HUES48 (cell line): Measurements from ENCODE around the gene RHBDL3.

Experiments
- H3K27ac ChIP-seq: one replicate; pipeline ENCODE4 v1.7.0; 2013; ENCODE audit warnings: low read depth, low read length, inconsistent platforms
- H3K27me3 ChIP-seq: 2 replicates; pipeline ENCODE4 v1.6.1; 2013; ENCODE audit warnings: mild to moderate bottlenecking, low read length; ENCODE audit not compliant: control insufficient read depth, insufficient read depth
- H3K36me3 ChIP-seq: 2 replicates; pipeline ENCODE4 v1.6.1; 2013; ENCODE audit warnings: low read length; ENCODE audit not compliant: control insufficient read depth, insufficient read depth
- H3K4me1 ChIP-seq: 2 replicates; pipeline ENCODE4 v1.6.1; 2013; ENCODE audit warnings: mild to moderate bottlenecking, low read length; ENCODE audit not compliant: control insufficient read depth, insufficient read depth
- H3K4me3 ChIP-seq: 2 replicates; pipeline ENCODE4 v1.5.1; 2013; ENCODE audit warnings: mild to moderate bottlenecking, low read depth, low read length
- H3K9ac ChIP-seq: 2 replicates; pipeline ENCODE4 v1.6.1; 2013; ENCODE audit warnings: mild to moderate bottlenecking, low read depth, low read length, moderate library complexity
- H3K9me3 ChIP-seq: 2 replicates; pipeline ENCODE4 v1.6.1; 2013; ENCODE audit warnings: low read length; ENCODE audit not compliant: control insufficient read depth, insufficient read depth

Gene RHBDL3, protein sequence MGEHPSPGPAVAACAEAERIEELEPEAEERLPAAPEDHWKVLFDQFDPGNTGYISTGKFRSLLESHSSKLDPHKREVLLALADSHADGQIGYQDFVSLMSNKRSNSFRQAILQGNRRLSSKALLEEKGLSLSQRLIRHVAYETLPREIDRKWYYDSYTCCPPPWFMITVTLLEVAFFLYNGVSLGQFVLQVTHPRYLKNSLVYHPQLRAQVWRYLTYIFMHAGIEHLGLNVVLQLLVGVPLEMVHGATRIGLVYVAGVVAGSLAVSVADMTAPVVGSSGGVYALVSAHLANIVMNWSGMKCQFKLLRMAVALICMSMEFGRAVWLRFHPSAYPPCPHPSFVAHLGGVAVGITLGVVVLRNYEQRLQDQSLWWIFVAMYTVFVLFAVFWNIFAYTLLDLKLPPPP

DNA sequence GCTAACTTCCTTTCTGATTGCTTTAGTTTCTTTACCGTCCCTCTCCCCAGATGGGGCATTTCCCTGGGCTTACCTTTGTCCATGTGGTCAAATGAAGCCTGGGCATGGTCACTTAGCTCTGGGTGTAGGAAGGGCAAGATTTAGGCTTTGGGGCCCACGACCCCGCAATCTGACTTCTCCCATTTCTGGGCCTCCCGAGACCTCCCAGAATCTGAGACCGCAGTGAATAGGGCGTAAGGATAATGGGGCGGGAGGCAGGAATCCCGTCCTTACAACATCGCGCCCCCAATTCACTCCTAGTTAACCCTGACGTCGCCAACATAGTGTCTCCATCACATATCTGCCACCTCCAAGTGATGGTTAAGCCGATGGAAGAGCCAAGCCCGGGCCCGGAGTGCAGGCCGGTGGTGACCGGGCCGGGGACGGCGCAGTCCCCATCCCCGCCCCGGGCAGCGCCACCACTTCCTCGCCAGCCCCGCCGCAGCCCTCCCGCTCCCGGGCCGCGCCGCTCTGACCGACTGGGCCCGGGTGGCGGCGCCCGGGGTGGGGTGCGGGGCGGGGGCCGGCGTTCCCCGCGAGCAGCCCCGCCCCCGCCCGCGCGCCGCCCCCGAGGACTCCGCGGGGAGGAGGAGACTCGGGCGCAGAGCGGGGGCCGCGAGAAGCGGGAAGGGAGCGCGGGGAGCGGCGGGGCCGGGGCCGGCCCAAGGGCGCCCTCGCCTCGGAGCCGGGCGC is at the start of gene RHBDL3:
RHBDL3 (plus strand) TSS at position 641 of the 732 bp plus-strand sequence. CDS start 358 bp downstream, outside the sequence.
- Histone ChIP-seq H3K36me3 (no peaks in the 10 kb centered on the region), H3K27ac (no peak within 1 kb of the TSS), H3K4me3 (peak within 1 kb of the TSS; percentile 68), H3K27me3 (peaks cover 55% of the 10 kb centered on the region), H3K9me3 (no peaks in the 10 kb centered on the region), H3K4me1 (peaks cover 25% of the 10 kb centered on the region), H3K9ac (no peak within 1 kb of the TSS; the same call in 1 of the 2 replicates)

GRCh38 chr17:32222621-32223020 is 43.0 kb upstream of the RHBDL3 start:
- no peak overlapping the region for H3K27ac ChIP-seq
- H3K4me1 ChIP-seq: peaks cover 8% of the 10 kb centered on the region
- H3K9ac ChIP-seq: no peak overlapping the region
- H3K9me3 ChIP-seq: no peaks in the 10 kb centered on the region
- H3K36me3 ChIP-seq: peaks cover 6% of the 10 kb centered on the region; the same call in 1 of the 2 replicates
- H3K27me3 ChIP-seq: no peaks in the 10 kb centered on the region
- H3K4me3 ChIP-seq: no peak overlapping the region

GRCh38 chr17:32223703-32224102 is 41.9 kb upstream of the RHBDL3 start:
- Histone ChIP-seq H3K4me1 (peaks cover 18% of the 10 kb centered on the region), H3K27ac (no peak overlapping the region), H3K9ac (no peak overlapping the region), H3K36me3 (peaks cover 6% of the 10 kb centered on the region; the same call in 1 of the 2 replicates), H3K4me3 (no peak overlapping the region), H3K9me3 (no peaks in the 10 kb centered on the region), H3K27me3 (no peaks in the 10 kb centered on the region)

- Histone ChIP-seq H3K9me3 (no peaks in the 10 kb centered on the region), H3K36me3 (peaks cover 6% of the 10 kb centered on the region; the same call in 1 of the 2 replicates), H3K27me3 (no peaks in the 10 kb centered on the region), H3K4me3 (no peak overlapping the region), H3K9ac (no peak overlapping the region), H3K27ac (no peak overlapping the region), H3K4me1 (peaks cover 25% of the 10 kb centered on the region)
Measured at GRCh38 chr17:32226886-32227285, 38.7 kb upstream of the RHBDL3 start.

GRCh38 chr17:32227910-32228309 is 37.7 kb upstream of the RHBDL3 start:
- H3K9me3 ChIP-seq: no peaks in the 10 kb centered on the region
- H3K36me3 ChIP-seq: peaks cover 6% of the 10 kb centered on the region; the same call in 1 of the 2 replicates
- peaks cover 26% of the 10 kb centered on the region for H3K4me1 ChIP-seq
- H3K27ac ChIP-seq: peak overlapping the region; percentile 78
- no peaks in the 10 kb centered on the region for H3K27me3 ChIP-seq
- peak overlapping the region; percentile 16; the same call in 1 of the 2 replicates for H3K9ac ChIP-seq
- H3K4me3 ChIP-seq: peak overlapping the region; percentile 43

GRCh38 chr17:32235588-32235987 is 30.0 kb upstream of the RHBDL3 start:
- Histone ChIP-seq H3K27me3 (no peaks in the 10 kb centered on the region), H3K4me3 (no peak overlapping the region), H3K36me3 (no peaks in the 10 kb centered on the region), H3K9ac (no peak overlapping the region), H3K4me1 (peaks cover 6% of the 10 kb centered on the region; the same call in 1 of the 2 replicates), H3K27ac (no peak overlapping the region), H3K9me3 (no peaks in the 10 kb centered on the region)

DNA sequence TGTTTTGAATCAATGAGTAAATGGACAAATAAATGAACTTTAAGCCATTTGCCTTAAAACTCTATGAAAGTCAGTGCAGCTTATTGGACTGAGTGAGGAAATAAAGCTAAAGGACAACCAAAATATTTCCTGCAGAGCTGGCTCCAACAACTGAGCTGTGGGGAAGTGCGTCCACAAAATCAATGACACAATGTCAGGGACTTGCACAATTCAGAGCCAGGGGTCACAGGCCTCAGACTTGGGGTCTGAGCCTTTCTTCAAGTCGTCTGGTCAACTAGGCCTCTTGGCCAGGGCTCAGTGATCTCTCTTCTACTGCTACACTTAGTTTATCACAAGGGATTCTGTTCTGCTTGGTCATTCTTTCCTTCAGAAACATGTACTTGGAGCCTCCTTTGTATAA is 26.2 kb upstream of the RHBDL3 start:
- Histone ChIP-seq H3K4me1 (peaks cover 12% of the 10 kb centered on the region), H3K9me3 (no peaks in the 10 kb centered on the region), H3K27ac (no peak overlapping the region), H3K36me3 (no peaks in the 10 kb centered on the region), H3K27me3 (no peaks in the 10 kb centered on the region), H3K9ac (no peak overlapping the region), H3K4me3 (no peak overlapping the region)

DNA sequence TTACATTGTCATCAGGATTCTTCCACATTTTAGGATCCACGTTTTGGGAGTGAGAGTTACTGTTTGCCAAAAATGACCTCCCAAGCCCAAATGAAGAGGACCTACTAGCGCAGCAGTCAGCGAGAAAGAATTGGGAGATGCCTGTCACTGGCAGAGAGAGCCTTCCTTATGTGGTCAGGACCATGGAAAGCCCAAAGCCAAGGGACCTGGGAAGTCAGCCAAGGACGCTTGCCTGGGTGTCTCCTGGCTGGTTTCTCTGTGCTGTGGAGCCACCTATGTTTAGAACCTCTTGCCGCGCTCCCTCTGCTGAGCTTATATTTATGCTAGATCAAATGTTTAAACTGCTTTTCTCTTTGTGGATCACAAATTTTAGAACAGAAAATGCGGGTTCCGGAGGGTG is 24.9 kb upstream of the RHBDL3 start:
- Histone ChIP-seq H3K4me1 (peaks cover 12% of the 10 kb centered on the region), H3K4me3 (no peak overlapping the region), H3K9me3 (no peaks in the 10 kb centered on the region), H3K27me3 (no peaks in the 10 kb centered on the region), H3K9ac (no peak overlapping the region), H3K36me3 (no peaks in the 10 kb centered on the region), H3K27ac (no peak overlapping the region)

- Histone ChIP-seq H3K9me3 (no peaks in the 10 kb centered on the region), H3K4me3 (no peak overlapping the region), H3K36me3 (no peaks in the 10 kb centered on the region), H3K4me1 (peaks cover 12% of the 10 kb centered on the region), H3K27me3 (no peaks in the 10 kb centered on the region), H3K9ac (no peak overlapping the region), H3K27ac (no peak overlapping the region)
Measured at GRCh38 chr17:32241640-32242039, 24.0 kb upstream of the RHBDL3 start.

GRCh38 chr17:32249475-32249874 is 16.2 kb upstream of the RHBDL3 start:
- Histone ChIP-seq H3K36me3 (no peaks in the 10 kb centered on the region), H3K27ac (no peak overlapping the region), H3K4me3 (no peak overlapping the region), H3K27me3 (no peaks in the 10 kb centered on the region), H3K4me1 (no peaks in the 10 kb centered on the region), H3K9ac (no peak overlapping the region), H3K9me3 (no peaks in the 10 kb centered on the region)

DNA sequence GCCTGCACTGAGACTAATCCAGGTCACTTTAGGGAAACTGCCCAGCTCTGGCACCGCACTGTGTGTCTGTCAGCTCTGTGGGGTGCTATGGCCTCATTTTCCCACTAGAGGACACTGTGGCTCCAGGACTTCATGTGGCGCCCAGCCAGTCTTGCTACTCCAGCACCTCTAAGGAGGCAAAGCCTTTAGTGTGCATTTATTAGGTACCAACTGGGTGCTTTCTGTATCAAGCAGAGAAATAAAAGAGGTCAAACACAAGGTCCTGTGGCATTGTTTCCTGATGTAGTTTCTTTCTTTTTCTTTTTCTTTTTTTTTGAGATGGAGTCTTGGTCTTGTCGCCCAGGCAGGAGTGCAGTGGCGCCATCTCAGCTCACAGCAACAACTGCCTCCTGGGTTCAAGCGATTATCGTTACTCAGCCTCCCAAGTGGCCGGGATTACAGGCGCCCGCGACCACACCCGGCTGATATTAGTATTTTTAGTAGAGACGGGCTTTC is 12.5 kb upstream of the RHBDL3 start:
- H3K9ac ChIP-seq: no peak overlapping the region
- H3K27me3 ChIP-seq: no peaks in the 10 kb centered on the region
- H3K4me1 ChIP-seq: peaks cover 3% of the 10 kb centered on the region; the same call in 1 of the 2 replicates
- no peaks in the 10 kb centered on the region for H3K9me3 ChIP-seq
- no peak overlapping the region for H3K4me3 ChIP-seq
- no peaks in the 10 kb centered on the region for H3K36me3 ChIP-seq
- no peak overlapping the region for H3K27ac ChIP-seq
